Fibroblast of mammary gland (primary cell): ENCODE data around the gene GOPC.
A peak's percentile ranks its signal among the peaks of the same experiment; 100 is the strongest.

Source experiments
- DNase-seq: peaks from one replicate; pipeline ENCODE4 v3.0.0-alpha.2; 2010; ENCODE audit warnings: low read depth
- H3K4me3 ChIP-seq: 2 replicates; pipeline ENCODE4 v1.5.1; 2011; ENCODE audit warnings: low read depth, mild to moderate bottlenecking, low read length, moderate library complexity; ENCODE audit not compliant: control insufficient read depth
- CTCF ChIP-seq: conservative IDR thresholded peaks from 2 replicates; pipeline ENCODE4 v1.5.1; 2011; ENCODE audit warnings: low read depth, low read length, inconsistent platforms; ENCODE audit not compliant: control insufficient read depth, insufficient read depth

Gene GOPC

GRCh38 chr6:117531809-117532725 is 70.2 kb downstream of the GOPC start:
- no peak overlapping the region for H3K4me3 ChIP-seq
- no peak for TF ChIP-seq CTCF
- DNase-seq = peak; percentile 59

GRCh38 chr6:117531346-117531745 is 71.0 kb downstream of the GOPC start:
- H3K4me3 ChIP-seq = no peak overlapping the region
- peak; percentile 56 for DNase-seq
- no peak for TF ChIP-seq CTCF

DNA sequence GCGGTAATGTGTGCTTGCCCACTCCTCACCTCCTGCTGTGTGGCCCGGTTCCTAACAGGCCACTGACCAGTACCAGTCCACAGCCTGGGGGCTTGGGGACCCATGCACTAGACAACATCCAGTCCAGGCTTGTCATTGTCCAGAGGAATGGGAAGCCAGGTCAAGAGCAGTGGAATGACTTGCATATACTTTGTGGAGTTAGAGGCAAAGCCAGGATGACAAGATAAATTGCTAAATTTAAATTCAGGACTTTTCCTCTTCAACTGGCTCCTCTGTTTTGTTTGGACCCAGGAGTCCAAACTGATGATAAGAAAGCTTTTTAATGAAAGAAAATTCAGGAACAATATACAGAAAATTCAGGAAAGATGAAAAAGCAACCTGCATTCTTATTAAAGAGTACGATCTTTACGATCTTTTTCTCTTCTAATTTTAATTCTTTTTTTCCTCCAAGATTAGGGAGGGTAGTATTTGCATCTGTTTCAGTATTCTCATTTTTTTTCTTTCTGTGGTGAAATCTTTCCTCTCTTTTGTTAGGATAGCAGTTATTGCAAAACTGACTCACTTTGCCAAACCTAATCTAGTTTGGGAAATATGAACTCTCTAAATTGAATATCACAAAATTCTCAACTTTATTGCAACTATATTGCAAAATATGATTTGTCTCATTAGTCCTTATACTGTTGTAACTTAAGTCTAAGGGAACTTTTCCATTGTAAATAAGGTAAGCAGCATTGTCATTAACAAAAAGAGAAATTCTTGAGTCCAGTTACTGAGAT is 71.7 kb downstream of the GOPC start:
- no peak for DNase-seq
- no peak overlapping the region for H3K4me3 ChIP-seq
- TF ChIP-seq CTCF = no peak

- DNase-seq = no peak
- TF ChIP-seq CTCF = no peak
- H3K4me3 ChIP-seq = no peak overlapping the region
These were observed 76.7 kb downstream of the GOPC start for GRCh38 chr6:117525607-117526006.

GRCh38 chr6:117521791-117522502 is 80.4 kb downstream of the GOPC start:
- H3K4me3 ChIP-seq = no peak overlapping the region
- TF ChIP-seq CTCF = no peak
- DNase-seq = no peak

DNA sequence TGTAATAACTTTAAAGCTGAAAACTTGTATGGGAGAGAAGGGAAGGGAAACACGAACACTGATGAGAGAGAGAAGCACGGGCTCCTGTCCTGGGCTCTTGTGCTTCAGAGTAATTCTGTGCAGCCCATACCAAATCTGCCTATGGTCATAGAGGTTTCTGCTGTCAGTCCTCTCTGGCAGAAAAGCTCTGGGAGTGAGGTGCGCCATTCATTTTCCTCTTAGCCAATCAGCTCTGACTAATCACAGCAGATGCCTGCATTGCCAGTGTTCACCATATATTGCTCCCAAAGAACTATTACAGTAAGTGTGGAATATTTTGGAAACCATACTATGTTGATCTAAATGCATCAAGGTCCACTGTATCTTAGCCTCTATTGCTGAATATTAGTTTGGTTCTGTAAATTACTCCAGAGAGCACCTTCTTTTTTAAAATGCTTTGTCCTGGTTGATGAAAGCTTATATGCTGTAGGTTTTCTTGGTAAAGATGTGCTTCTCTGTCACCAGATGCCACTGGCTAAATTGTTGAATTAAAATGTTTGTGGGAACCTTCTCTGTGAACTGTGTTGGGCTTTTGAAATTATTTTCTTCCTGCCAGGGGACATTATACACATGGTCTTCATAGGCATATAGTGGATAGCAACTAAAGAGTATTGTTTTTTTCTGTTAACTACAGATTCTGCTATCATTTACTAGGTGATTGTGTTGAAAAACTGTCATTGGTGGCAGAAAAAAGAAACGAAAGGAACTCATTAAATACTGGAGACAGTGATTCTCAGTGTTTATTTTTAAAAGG is 81.5 kb downstream of the GOPC start:
- no peak for TF ChIP-seq CTCF
- no peak for DNase-seq
- H3K4me3 ChIP-seq = no peak overlapping the region
